HG03280 (cell line): ENCODE data around the gene SERINC5.

Source experiments
- ATAC-seq: cut with Tn5 transposase; IDR thresholded peaks from one replicate; pipeline ENCODE4 v1.9.1; 2021; ENCODE audit warnings: mild to moderate bottlenecking, moderate library complexity; ENCODE audit not compliant: unreplicated experiment

SERINC5 gene

DNA sequence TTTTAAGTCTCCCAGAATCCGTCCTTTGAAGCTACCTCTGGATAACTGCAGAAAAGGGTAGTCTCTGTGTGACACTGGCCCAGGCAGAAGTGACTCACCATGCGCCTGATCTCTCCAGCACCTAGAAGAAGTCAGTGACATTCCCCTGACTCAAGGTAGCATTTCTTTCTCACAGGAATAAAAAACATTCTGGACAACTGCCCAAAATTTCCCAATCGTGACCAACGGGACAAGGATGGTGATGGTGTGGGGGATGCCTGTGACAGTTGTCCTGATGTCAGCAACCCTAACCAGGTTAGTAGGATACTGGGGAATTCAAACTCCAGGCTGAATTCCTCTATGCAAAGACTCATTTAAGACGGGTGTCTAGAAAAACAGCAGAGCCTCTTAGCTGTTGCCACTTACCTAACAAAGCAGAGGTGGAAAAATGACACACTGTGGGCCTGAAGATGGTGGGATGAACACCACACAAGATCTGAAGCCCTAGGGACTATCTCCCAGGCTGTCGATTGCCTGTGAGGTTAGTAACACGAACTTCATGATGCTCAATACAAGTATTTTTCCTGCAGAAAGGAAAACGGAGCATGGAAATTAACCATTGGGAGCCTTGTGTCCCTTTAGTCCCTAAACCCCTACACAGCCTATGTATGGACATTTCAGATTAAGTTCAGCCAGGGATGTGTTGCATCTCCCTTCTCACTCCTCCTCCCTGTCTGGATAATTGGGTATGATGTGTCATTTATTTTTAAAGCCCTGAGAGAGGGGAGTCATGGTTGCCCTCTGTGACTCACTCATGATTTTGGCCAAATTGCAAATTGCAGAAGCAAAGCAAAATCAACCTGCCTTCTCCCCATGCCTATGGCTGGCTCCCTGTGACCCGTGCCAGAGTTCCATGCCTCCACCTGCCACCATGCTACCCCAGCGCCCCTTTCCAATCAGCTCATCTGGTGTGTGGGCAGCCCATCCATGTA is 183.5 kb downstream of the SERINC5 start:
- no peak for ATAC-seq

DNA sequence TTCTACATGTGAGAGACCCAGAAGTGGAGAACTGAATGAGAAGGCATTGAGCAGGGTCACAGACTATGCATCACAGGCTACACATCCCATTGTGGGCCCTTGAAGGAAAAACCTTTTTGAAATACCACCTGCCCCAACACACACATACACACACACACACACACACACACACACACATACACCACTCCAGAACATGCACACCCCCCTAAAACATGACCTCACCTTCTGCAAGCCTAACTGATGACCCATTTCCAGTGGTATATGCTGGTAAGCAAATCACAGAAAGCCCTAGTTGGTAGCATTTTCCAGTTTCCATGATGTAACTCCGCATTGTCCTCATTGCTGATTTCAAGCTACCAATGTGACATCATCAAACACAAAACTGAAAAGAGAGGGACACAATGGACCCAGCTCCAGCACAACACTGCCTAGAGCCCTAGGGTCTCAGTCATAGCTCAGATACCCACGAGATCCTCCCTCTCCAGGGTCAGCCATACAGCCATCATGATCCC is 184.3 kb downstream of the SERINC5 start:
- ATAC-seq = no peak

- no peak for ATAC-seq
These were observed 185.4 kb downstream of the SERINC5 start for GRCh38 chr5:80070338-80071056.

- no peak for ATAC-seq
These were observed 185.9 kb downstream of the SERINC5 start for GRCh38 chr5:80069918-80070318.

DNA sequence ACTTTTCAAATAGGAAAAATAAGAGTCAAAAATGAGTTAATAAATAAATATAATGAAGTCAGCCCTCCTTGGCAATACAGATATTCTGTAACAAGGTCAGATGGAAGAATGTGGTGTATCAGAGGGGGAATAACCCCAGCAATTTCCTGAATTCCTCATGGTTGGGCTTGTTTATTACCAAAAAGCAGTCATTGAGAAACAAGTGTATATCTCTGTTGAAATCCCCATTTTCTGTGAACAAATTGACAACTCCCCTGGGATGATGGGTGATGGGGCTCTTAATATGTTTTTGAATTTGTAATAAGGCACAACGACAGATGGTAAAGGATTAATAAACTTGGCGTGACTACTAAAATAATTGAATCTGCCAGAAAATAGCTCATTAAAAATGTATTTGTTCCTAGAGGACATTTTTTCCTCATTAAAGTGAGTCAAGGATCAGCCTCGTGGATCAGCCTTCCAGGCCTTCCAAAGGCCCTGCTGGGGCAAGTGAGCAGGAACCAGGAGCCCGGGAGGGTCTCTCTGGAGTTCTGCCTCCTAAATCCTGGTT is 186.5 kb downstream of the SERINC5 start:
- no peak for ATAC-seq

GRCh38 chr5:80068775-80069174 is 187.1 kb downstream of the SERINC5 start:
- ATAC-seq = no peak

DNA sequence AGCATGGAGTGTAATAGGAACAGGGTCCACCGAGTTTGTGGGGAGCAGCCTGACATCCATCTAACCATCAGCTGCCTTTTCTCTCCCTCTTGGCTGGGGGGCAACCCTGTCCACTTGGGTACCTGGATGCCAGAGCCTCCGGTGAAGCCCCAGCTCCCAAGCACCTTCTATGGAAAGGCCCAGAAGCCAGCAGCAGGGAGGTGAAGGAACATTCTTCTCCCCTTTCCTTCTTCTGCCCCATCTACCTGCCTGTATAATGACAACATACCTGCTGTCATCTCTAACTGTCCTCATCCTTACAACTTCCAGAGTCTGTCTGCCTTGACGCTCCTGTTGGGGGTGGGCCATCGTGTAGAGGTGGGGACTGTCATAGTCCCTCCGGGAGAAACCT is 187.6 kb downstream of the SERINC5 start:
- no peak for ATAC-seq

DNA sequence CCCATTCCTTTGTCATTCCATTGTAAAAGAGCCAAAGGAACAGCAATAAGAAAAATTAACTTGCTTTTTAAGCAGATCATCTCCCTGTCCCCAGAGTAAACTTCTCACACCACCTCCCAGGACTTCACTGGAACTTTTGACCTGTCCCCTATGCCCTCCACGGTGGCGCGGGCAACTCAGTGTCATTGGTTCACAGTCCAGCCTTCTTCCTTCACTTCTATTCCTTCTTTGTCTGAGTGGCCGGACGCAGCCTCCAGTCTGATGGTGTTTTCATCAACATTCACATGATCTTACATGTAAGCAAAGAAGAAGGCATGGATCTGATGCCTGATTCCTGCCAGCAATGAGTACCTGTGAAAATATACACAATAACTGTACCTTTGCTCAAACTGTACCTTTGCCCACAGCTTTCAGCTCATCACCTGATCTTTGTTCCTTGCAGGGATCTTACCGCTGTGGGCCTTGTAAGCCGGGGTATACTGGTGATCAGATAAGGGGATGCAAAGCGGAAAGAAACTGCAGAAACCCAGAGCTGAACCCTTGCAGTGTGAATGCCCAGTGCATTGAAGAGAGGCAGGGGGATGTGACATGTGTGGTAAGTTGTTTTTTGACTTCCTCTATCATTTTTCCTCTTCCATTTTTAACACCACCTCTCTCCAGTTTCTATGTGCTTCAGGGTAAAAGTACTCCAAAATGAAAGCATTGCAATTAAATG is 188.2 kb downstream of the SERINC5 start:
- no peak for ATAC-seq

- no peak for ATAC-seq
These were observed 188.8 kb downstream of the SERINC5 start for GRCh38 chr5:80067016-80067415.

- ATAC-seq = no peak
These were observed 191.7 kb downstream of the SERINC5 start for GRCh38 chr5:80064124-80064523.
